Measurements from ENCODE around the gene POLR3G. TPM values are rescaled to one million over a fixed set of nuclear protein-coding genes. Genes with fewer than 3 reads are reported as not detected.

POLR3G gene, protein sequence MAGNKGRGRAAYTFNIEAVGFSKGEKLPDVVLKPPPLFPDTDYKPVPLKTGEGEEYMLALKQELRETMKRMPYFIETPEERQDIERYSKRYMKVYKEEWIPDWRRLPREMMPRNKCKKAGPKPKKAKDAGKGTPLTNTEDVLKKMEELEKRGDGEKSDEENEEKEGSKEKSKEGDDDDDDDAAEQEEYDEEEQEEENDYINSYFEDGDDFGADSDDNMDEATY
- total RNA-seq (2014; rRNA removed; shearing (Covaris generic)): 17.4 and 19.7 TPM in 2 replicates

DNA sequence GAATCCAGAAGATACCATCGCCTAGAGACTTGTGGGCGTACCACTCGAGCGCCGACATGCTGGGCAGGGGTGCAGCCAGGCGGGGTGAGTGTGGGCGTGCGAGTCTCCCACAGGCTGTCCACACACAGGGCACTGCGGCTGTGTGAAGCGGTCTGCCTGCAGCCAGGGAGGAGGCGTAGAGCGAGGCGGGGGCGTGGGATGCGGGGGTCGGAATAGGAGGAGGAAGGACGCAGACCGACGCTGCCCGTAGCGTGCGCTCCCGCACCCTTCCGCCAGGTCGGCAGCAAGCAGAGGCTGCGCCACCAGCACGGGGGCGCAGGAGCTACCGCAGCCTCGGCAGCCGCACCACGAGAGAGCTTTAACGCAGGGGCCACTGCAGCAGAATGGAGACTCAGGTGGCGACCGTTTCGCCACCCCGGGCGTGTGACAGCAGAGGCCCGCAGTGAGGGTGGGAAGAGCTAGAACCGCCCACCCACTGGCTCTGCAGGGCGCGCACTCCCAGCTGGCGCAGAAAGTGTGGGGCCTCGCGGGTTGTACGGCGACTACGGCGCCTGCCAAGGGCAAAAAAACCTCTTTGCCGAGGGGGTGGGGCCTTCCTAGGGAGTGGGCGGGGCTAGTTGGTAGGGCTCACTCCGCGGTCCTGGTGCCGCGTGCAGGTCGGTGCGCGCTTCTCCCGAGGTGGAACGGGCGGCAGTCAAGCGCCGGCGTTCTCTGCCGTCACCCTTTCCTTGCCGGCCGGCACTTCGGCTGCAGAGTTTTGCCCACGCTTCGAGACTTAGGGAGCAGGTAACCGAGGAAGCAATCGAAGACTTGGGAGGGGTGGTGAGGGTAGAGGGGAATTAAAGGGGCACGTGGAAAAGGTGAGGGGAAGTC is at the start of gene POLR3G, which contains the start of gene MBLAC2:
TSS of gene POLR3G (plus strand) at position 630 of the 873 bp plus-strand sequence. CDS start 10,704 bp downstream, outside the sequence.
TSS of gene MBLAC2 (minus strand) at position 537 of the 873 bp plus-strand sequence. CDS start at position 58, 479 bp downstream.
- DNase-seq (ENCODE audit: low spot score): peak; percentile 89

DNA sequence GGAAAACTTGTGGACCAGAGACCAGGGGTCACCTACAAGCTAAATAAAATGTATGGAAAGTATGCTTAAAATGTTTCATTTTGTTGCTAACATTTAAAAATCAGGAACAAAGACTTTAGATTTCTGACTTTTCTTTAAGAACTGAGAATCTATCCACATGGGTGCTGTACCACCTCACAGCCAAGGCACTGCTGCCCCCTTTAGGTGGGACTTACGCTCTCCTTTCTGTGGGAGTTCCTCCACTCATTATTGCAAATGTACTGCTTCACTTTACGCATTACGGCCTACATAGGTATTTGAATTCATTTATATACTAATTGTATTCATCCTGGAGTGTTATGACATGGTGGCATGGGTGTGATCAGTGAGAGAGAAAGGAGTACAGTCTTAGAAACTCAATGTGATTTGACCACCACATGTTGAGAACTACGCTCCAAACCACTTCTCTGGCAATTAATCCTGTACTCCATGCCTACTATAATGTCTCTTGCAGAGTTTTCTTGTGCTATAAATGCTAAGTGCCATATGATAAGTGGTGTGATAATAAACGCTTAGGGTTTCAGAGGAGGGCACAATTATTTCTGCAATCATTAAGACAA is 40.4 kb upstream of the POLR3G start:
- peak; percentile 35 for DNase-seq (ENCODE audit: low spot score)

DNA sequence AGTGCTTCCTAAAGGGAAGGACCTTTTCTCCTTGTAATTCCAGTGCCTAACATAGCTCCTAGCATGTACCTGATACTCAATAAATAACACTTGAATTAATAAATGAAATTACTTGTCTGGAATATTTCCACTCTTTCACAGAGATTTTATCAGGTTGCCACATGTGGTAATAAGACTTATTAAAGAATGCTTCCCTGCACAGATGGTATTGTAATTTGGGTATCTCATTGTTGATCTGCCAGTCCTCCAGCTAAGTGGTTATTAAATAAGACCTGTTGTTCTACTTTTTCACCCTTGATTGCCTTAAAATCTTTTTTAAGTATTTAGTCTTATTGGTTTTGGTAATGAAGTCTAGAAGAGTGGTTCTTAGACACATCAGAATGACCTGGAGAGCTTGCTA is 37.0 kb upstream of the POLR3G start:
- DNase-seq (ENCODE audit: low spot score): no peak

DNA sequence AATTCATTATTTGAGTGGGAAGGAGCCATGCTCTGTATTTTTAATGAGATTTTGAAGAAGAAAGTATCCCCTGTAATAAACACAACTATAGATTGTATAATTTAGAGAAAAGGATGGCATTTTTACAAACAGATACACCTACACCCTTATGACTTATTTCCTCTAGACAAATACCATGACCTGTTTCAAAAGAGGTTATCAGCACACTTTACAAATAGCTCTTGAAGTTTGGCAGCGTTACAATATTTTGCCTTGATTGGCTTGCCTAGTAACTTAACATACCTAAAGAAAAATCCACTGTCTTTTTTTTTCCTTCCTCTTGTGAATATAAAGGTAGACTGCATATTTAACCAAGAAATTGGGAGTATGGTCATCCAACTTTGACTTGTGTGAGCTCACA is 36.6 kb upstream of the POLR3G start:
- DNase-seq (ENCODE audit: low spot score): no peak

DNA sequence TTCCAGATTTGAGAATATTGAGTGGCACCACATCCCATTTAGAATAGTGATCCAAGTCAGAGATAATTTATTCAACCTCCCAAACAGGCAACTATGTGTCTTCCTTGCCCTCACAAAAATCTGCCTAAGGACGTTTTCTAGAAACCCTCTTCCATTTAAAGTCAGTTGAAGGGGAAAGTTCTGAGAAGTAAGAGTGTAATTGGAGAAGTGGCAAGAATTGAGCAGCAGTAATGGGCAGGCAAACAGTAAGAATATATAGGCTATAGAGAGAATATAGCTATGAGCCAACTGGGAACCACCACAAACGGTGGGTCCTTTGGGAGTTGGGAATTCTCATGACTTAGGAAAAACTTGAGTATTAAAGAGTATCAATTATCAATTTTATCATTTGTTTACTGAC is 34.0 kb upstream of the POLR3G start:
- DNase-seq (ENCODE audit: low spot score): no peak

DNA sequence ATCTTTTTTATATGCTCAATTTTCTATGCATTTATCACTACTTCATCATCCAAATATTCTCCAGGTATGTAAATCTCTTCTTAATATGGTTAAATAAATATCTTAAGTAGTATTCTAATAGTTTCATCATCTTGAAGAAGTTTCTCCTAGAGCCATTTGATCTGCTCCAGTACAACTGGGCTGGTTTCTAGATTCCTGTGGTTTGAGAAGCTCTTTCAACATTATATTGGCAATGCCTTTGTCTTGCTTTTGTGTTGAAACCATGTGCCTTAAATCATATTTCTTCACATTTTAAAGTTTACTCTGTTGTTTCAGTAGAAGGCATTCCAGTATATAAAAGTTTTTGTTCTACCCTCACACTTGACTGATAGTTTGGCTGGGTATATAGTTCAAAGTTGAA is 27.7 kb upstream of the POLR3G start:
- DNase-seq (ENCODE audit: low spot score): no peak

DNA sequence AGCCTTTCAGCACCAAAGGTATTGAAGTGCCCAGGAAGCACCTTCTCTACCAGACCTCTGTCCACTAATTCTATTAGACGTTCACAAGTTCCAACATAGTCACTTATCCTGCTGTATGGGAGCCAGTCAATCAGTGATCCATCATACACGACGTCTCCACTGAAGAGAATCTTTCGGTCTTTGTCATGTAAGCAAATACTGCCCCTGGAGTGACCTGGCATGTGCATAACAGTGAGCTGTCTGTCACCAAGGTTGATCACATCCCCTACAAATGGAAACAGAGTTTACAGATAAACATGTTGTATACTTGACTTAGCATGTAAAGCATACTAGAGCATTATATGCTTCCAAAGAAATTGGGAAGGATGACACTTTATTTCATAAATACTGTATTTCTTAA is 13.4 kb upstream of the POLR3G start:
- DNase-seq (ENCODE audit: low spot score): no peak

DNA sequence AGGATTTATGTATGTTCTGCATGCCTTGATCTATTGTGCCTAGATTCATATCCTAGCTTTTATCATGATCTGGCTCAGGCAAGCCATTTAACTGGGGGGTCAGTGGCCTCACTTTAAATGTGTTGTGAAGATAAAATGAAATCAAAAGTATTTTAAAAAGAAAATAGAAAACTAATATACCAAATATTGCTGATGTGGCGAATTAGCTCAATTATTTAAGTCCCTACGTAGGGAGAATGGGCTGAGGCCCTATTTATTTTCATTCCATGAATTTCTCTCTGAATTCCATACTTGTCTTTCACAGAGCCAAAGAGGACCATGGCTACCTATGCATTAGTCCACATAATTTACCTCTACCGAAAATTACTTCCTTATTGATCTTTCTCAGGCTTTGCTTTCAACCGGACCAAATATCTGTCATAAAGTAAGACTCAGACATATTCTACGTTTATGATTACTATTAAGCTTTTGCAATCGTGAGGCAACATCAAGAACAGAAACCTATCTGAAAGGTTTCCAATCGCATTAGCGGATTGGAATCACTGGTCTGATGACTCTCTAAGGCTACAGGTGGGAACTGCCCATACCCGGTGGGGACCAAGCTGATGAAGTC is 1.8 kb upstream of the POLR3G start:
- no peak for DNase-seq (ENCODE audit: low spot score)

DNA sequence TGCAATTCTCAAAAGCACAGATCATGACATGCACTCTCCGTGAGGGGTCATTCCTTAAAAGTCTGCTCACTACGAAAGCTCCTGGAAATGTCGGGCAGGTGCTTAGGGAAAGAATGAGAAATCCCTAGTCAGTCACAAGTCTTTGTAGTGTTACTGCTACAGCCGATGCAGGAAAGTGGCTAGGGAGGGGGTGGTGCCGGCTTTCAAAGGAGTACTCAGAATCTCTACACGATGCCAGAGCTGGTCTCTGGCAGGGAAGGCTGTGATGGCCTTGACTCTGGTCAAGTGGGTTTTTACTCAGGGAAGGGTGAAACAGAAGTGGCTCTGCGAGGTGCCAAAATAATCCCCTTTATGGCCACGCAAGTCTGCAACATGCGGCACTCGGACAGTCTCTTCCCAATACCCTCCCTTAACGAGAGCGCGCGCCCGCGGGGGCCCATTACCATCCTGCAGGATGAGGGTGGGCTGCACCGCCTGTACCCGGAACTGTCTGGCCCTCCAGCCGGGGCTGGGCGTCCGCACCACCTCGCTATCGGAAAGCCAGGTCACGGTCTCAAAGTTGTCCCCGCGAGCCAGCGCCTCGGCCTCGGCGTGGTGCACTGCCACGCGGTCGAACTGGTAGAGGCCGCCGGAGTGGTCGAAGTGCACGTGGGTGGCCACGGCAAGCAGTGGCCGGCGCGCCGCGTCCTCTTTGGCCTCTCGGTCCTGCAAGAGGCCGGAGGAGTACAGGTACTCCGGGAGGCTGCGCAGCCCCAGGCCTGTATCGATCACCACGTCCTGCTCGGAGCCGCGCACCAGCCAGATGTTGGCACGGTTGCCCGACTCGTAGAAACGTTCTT is 1.0 kb upstream of the POLR3G start:
- no peak for DNase-seq (ENCODE audit: low spot score)

DNA sequence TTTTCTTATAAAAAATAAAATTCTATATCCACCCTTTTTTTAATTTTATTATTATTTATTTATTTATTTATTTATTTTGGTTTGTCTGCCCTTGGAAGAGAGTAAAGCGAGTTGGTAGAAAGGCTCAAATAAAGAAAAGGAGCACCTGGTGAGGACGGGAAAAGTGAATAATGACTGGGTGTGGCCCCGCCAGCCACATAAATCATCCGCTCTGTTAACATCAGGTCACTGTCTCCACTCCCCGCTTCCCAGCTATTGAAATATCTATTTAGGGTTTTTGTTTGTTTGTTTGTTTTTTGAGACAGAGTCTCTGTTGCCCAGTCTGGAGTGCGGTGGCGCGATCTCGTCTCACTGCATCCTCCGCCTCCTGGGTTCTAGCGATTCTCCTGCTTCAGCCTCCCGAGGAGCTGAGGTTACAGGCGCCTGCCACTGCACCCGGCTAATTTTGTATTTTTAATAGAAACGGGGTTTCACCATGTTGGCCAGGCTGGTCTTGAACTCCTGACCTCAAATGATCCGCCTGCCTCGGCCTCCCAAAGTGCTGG is 844 bp downstream of the POLR3G start:
- no peak for DNase-seq (ENCODE audit: low spot score)

DNA sequence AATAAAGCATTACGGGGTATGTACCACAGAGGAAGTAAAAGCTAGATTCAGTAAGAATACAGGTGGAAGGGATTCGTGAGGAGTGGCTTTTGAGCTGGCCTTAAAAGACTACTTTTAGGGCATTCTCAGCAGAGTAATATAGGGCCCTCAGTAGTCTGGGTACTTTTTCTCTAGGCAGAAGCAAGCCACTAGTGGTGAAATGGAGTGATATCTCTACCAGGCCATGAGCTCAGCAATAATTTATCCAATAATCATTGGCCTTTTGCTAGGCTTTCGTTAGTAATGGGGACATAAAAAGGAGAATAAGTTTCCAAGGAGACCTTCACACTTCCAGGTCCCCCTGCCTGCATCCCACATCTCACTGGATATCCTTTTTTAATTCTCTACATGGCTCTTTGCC is 1.7 kb downstream of the POLR3G start:
- no peak for DNase-seq (ENCODE audit: low spot score)

DNA sequence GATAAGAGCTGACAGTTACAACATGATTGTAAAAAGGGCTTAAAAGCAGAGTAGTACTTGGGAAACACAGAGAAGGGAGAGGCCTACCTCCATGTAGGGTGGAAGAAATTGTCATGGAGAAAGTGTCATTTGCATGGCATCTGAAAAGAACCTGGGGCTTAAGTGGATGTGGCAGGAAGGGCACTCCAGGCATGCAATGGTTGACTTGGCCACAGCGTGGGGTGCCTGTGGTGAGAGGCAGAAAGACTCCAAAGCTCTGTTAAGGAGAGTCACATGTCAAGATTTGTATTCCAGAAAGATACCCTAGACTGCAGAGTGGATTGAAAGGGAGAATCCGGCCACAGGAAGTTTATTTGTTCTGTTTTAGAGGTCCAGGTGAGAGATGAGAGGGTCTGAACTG is 2.4 kb downstream of the POLR3G start:
- no peak for DNase-seq (ENCODE audit: low spot score)

DNA sequence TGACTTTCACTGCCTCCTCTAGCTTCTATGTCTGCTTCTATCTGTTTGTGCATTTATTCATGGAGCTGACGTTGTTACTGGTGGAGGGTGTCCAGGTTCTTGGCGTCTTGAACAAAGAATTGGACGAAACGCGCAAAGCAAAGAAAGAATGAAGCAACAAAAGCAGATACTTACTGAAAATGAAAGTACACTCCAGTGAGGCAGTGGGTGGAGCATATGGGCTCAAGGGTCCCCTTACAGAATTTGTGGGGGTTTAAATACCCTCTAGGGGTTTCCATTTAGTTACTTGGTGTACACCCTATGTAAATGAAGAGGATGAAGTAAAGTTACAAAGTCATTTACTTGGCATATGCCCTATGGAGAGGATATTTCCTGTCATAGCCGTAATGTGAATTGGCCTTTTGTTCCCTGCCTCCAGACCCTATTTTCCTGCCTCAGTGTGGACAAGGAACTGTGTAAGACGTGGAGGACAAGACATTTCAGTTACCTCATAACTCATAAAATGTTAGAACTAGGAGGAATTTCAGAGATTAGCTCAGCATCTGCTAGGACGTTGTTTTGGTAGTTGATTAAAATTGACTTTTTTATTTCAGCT is 3.1 kb downstream of the POLR3G start:
- no peak for DNase-seq (ENCODE audit: low spot score)

DNA sequence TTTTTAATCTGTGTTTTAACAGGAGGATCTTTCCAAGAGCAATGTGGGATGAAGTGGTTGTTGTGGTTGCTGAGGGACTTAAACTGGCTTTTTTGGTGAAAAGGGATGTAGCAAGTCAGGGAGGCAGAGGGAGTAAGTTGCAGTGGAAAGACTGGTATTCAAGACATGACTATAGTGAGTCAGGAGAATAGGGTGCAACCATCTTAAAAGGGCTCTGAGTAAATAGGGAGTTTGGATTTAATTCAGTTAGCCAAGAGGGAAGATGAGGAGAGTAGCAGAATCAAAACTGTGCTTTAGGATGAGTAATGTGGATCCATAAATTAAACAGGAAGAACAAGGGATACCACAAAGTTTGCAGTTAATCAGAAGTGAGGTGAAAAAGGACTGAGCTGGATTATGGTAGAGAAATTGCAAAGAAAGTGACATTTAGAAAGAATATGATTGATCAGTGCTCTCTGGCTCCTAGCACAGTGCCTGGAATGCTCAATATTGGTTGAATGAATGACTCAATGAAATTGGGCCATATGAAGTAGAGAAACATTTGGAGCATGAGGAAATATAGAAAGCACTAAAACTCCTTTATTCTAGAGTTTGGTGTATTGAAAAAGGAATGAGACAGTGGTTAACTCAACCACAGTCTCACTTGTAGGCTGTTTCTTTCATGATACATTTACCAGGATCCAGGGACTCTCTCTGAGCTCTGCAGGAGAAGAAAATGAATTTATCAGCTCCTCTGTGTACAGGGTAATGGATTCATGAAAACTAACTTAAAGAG is 5.1 kb downstream of the POLR3G start:
- DNase-seq (ENCODE audit: low spot score): no peak

DNA sequence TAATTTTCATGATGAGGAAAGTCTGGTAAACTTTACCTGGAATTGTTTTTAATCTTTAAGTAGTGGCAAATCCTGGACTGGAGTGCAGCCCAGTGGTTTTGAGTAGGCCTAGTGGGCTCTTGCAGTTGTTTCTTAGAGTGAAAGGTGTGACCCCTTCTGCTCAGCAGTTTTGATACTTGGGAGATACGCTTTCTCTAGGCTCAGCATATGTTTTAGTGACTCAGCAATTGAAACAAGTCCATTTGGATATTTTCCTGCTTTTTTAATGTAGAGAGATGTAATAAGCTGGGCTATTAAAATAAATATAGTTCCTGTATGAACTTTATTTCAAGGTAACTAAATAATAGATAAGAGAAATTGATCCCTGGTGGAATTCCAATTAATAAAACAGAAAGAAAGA is 6.0 kb downstream of the POLR3G start:
- DNase-seq (ENCODE audit: low spot score): no peak

DNA sequence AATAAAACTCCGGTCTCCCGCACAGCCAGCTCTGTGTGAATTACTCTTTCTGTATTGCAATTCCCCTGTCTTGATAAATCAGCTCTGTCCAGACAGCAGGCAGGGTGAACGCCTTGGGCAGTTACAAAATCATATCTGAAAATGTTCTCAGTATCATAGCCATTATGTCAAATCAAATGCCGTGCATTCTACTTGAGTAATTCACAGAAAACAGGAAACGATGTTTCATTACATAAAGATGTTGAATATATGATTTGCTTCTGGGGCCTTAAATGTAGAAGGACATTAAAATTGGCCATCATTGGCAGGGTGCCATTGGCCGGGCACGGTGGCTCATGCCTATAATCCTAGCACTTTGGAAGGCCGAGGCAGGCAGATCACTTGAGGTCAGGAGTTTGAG is 8.5 kb downstream of the POLR3G start:
- DNase-seq (ENCODE audit: low spot score): no peak

DNA sequence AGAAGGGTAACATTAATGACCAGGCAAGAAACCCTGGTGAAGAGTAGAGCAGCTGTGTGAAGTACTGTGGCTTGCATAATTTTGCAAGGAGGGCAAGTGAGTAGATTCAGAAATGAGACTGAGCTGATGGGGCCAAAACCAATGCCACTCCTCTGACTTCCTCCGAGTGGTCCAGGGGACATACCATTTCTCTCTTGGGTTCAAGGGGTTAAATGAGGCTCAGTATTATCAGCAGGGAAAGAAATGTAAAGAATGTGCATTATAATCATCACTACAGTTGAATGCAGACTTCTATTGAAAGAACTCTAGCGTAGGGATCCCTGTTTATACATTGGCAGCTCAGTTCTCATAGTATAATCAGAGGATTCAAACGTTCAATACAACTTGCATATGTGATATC is 9.9 kb downstream of the POLR3G start:
- no peak for DNase-seq (ENCODE audit: low spot score)

DNA sequence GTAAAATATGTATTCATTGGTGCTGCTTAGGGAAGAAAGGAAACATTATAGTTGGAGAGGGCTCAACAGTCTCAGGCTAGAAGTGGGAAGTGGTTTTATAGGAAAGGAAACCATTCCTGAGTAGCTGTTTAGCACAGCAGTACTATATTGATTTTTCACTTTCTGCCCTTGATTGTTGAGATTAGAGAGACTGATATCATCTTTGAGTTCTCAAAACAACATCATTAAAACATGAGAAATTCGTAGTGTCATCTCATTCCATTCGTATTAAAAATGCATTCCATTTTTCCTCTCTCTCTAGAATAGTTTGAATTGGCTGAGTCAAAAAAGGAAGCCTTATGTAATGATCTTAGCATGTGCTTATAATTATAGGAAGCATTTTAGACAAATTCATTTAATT is 14.1 kb downstream of the POLR3G start:
- no peak for DNase-seq (ENCODE audit: low spot score)

DNA sequence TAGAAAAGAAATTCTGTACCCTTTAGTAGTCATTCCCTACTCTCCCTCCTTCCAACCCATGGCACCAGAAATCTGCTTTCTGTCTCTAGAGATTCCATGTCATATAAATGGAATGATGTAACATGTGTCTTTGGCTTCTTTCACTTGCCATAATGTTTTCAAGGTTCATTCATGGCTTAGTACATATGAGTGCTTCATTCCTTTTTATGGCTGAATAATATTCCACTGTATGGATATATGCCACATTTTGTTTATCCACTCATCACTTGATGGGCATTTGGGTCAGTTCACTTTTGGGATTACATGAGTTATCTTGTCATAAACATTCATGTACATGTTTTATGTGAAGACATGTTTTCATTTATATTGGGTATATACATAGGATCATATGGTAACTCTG is 19.4 kb downstream of the POLR3G start:
- no peak for DNase-seq (ENCODE audit: low spot score)

DNA sequence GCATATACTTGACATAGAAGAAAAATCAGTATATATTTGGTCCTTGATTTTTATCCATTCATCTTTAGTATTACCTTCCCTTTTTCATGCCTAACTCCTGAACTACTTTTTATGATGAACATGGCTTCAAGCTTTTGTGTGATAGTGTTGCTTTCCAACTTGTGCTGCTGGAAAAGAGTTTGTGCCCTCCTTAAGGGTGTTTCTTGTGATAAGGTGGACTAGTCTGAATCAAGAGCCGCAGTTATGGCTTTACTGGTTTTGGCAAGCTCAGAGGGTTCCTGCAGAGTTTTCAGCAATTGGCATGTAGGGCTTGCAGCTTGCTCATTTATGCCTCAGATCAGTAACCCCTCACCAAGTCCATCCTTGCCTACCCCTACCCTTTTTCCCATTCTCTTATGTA is 20.5 kb downstream of the POLR3G start:
- DNase-seq (ENCODE audit: low spot score): no peak

All from H4 (cell line).